Measurements from ENCODE around the gene ZNF333.

Gene ZNF333

GRCh38 chr19:14676762-14677161, 13.1 kb upstream of the ZNF333 start:
- H3K27ac ChIP-seq, result no peak overlapping the region
- TF ChIP-seq ZFX (IDR thresholded peaks at IDR 0.05; ENCODE audit: borderline replicate concordance) (no peak), CTCF (IDR thresholded peaks at IDR 0.05) (no peak)

- H3K27ac ChIP-seq, result no peak overlapping the region
- no peak for TF ChIP-seq CTCF (IDR thresholded peaks at IDR 0.05)
- TF ChIP-seq ZFX (IDR thresholded peaks at IDR 0.05; ENCODE audit: borderline replicate concordance), result no peak
These were observed 12.4 kb upstream of the ZNF333 start for GRCh38 chr19:14677464-14677863.

- H3K27ac ChIP-seq, result no peak overlapping the region
- TF ChIP-seq ZFX (IDR thresholded peaks at IDR 0.05; ENCODE audit: borderline replicate concordance), result no peak
- no peak for TF ChIP-seq CTCF (IDR thresholded peaks at IDR 0.05)
These were observed 11.6 kb upstream of the ZNF333 start for GRCh38 chr19:14678199-14678598.

- H3K27ac ChIP-seq, result no peak overlapping the region
- TF ChIP-seq ZFX (IDR thresholded peaks at IDR 0.05; ENCODE audit: borderline replicate concordance) (no peak), CTCF (IDR thresholded peaks at IDR 0.05) (no peak)
These were observed 7.8 kb upstream of the ZNF333 start for GRCh38 chr19:14682084-14682483.

GRCh38 chr19:14683439-14683838, 6.4 kb upstream of the ZNF333 start:
- no peak for TF ChIP-seq ZFX (IDR thresholded peaks at IDR 0.05; ENCODE audit: borderline replicate concordance)
- no peak for TF ChIP-seq CTCF (IDR thresholded peaks at IDR 0.05)
- no peak overlapping the region for H3K27ac ChIP-seq

GRCh38 chr19:14686411-14686810, 3.4 kb upstream of the ZNF333 start:
- H3K27ac ChIP-seq, result no peak overlapping the region
- no peak for TF ChIP-seq ZFX (IDR thresholded peaks at IDR 0.05; ENCODE audit: borderline replicate concordance)
- TF ChIP-seq CTCF (IDR thresholded peaks at IDR 0.05), result peak; percentile 61

- TF ChIP-seq ZFX (IDR thresholded peaks at IDR 0.05; ENCODE audit: borderline replicate concordance) (no peak), CTCF (IDR thresholded peaks at IDR 0.05) (no peak)
- H3K27ac ChIP-seq, result no peak overlapping the region
These were observed 4.9 kb downstream of the ZNF333 start for GRCh38 chr19:14694641-14695266.

Measured in 22Rv1 (cell line).